HG02840 (cell line): ENCODE results near the gene NIBAN1.
"Not testable (repeated sequence)": the region's sequence is repeated elsewhere in the genome, so short reads cannot be mapped to it uniquely, and the experiment has no call there.

Experiments used
- ATAC-seq: cut with Tn5 transposase; IDR thresholded peaks from one replicate; pipeline ENCODE4 v1.9.1; 2021; ENCODE audit warnings: mild to moderate bottlenecking, moderate library complexity, moderate number of reproducible peaks; ENCODE audit not compliant: unreplicated experiment, low FRiP score

The NIBAN1 gene, protein sequence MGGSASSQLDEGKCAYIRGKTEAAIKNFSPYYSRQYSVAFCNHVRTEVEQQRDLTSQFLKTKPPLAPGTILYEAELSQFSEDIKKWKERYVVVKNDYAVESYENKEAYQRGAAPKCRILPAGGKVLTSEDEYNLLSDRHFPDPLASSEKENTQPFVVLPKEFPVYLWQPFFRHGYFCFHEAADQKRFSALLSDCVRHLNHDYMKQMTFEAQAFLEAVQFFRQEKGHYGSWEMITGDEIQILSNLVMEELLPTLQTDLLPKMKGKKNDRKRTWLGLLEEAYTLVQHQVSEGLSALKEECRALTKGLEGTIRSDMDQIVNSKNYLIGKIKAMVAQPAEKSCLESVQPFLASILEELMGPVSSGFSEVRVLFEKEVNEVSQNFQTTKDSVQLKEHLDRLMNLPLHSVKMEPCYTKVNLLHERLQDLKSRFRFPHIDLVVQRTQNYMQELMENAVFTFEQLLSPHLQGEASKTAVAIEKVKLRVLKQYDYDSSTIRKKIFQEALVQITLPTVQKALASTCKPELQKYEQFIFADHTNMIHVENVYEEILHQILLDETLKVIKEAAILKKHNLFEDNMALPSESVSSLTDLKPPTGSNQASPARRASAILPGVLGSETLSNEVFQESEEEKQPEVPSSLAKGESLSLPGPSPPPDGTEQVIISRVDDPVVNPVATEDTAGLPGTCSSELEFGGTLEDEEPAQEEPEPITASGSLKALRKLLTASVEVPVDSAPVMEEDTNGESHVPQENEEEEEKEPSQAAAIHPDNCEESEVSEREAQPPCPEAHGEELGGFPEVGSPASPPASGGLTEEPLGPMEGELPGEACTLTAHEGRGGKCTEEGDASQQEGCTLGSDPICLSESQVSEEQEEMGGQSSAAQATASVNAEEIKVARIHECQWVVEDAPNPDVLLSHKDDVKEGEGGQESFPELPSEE

DNA sequence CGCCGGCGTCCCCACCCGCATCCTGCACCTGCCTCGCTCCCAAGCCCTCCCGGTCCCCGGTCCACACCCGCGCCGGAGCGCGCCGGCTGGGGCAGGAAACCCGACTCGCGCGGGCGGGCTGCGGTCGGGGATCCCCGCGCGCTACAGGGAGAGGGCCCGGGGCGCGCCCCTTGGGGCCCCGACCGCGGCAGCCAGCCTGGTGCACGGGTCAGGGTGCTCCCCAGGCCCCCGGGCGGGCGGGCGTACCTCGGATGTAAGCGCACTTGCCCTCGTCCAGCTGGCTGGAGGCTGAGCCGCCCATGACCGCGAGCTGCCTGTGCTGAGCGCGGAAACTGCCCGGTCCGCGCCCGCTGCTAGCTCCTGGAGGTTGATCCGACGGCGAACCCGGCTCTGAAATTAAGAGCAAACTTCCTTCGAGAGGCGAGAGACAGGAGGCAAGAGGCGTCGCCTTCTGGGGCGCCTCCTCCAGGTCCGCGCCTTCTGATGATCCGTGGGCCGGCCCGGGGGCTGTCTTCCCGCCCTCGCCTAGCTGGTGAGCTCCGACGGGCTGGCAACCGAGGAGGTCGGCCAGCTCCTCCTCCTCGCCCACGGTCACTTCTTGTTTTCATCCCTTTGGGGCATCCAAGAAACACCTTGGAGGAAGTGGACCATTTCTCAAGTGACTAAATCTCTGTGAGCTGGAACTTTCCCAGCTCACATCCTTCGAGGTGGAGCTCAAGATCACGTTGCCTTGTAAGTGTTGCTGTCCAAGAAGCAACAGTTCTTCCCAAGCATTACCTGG lies at the start of gene NIBAN1:
Gene NIBAN1 (minus strand): TSS at position 453 of the 781 bp plus-strand sequence. CDS start 152 bp downstream, at position 301.
- peak; percentile 47 for ATAC-seq

DNA sequence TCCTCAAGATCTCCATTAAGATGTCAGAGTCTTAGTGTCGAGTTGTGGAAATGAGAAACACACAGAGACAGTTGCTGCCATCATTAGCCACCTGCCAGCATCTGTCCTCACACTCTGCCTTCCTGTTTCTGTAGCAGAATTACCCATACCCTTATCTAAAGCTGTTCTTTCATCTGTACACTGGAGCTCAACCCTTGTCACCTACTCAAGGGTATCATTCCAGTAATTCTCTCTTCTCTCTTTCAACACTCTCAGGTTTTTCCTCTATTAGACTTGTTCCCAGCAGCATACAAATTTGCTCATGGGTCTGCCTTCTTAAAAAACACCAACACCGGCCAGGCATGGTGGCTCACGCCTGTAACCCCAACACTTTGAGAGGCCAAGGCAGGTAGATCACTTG lies 43.7 kb upstream of the NIBAN1 start:
- no peak for ATAC-seq

DNA sequence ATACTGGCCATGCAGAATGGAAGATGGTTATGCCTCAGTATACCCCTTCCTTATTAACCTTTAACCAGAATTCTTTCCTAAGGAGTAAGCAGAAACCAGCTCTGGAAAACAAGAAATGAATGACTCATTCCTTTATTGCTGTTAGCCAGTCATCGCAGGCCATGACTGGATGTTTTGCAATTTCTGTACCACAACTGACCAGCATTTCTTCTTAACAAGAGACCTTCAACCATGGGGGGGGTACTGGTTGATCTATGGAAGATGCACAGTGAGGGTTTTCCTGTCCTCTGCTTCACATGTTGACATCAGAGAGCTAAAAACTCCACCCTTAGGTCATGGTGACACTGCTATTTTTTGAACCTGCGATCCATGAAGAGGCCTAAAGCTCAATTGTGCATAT lies 43.0 kb upstream of the NIBAN1 start:
- ATAC-seq: no peak

DNA sequence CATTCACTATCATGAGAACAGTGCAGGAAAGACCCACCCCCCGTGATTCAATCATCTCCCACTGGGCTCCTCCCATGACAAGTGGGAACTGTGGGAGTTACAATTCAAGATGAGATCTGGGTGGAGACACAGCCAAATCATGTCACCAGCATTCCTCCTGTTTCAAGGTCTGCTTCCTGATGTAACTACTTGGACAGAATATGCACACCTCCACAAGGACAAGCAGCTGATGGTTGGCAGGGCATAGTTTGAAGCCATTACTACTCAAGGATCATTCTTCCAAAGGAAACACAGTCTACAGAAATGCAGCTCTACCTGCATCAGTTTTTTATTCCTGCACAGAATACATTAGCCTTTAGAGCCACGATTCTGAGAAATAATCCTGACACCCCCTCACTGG lies 42.6 kb upstream of the NIBAN1 start:
- ATAC-seq: no peak

DNA sequence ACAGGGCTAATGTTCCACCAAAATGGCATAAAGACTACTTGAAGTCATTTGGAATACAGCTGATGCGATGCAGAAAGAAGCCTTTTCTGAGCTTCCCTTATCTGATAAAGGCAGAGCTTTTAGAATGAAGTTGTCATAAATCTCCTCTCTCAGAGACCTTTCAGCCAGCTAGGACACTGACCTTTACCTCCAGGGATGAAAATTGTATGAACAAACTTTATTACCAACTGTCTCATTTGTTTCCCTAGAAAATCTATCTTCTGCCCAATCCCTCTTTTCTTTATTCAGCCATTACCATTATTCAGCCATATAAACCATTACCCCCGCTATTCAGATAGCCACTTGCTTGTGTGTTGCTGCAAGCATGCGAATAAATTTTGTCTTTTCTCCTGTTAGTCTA lies 41.3 kb upstream of the NIBAN1 start:
- no peak for ATAC-seq

DNA sequence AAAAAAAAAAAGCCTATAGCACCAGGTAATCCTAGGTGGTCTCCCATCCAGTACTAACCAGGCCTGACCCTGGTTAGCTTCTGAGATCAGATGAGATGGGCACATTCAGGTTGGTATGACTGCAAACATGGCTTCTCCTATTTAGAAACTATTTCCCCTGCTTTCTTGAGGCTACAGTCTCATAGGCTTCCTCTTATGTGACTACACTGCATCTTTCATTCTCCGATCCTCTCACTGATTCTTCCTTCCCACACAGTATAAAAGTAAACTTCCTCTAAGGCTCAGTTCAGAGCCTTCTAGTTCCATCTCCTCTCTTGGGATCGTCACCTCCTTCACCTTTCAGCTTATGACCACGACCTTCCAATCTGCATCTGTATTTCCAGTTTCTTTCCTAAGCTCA lies 40.6 kb upstream of the NIBAN1 start:
- ATAC-seq: no peak

DNA sequence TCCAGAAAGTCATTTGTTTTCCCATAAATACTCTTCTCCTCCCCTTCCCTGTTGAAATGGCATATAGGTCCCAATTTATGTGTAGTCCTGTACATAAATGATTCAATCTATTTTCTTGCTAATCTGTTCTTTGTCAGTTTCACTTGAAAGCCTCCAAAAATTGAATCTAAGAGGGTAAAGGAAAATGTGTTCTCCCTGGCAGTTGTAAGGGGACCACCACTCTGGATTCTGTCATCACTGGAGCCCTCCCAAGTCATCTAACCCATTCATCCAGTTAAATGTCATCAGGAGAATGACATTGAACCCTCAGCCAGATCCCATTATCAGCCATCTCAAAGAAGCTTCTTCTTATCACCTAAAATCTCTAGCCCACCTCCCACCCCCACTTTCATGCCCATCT lies 36.1 kb upstream of the NIBAN1 start:
- ATAC-seq: no peak

DNA sequence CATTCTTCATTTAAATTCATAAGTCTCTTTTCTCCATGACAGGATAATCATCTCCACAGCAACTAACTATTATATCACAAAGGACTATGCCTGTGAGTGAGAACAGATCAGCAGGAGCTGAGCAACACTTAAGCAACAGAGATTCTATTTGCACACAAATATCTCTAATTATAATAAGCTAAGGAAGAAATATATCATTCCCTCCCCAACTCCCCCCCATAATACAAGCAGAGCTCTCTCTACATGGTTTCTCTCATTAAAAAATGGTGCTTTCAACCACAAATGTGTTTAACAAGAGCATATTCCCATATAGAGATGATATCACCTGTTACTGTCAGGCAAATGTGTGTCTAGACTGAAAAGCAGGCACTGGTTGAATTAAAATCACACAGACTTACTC lies 34.5 kb upstream of the NIBAN1 start:
- no peak for ATAC-seq

DNA sequence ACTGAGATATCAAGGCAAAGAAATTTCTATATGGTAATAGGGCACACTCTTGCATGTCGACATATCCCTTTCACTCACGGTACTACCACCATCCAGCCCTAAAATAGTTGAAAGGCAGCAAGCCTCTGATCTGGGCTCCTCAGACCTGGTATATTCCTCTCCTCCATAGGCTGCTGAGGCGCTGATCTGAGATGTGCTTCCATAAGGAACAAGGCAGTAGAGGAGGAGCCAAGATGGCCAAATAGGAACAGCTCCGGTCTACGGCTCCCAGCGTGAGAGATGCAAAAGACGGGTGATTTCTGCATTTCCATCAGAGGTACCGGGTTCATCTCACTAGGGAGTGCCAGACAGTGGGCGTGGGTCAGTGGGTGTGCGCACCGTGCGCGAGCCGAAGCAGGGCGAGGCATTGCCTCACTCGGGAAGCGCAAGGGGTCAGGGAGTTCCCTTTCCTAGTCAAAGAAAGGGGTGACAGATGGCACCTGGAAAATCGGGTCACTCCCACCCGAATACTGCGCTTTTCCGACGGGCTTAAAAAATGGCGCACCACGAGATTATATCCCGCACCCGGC lies 27.1 kb upstream of the NIBAN1 start:
- not testable (repeated sequence) for ATAC-seq

DNA sequence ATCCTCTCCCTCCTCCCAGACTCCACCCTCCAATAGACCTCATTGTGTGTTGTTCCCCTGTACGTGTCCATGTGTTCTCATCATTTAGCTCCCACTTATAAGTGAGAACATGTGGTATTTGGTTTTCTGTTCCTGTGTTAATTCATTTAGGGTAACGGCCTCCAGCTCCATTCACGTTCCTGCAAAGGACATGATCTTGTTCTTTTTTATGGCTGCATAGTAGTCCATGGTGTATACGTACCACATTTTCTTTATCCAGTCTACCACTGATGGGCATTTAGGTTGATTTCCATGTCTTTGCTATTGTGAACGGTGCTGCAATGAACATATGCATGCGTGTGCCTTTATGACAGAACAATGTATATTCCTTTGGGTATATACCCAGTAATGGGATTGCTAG lies 25.7 kb upstream of the NIBAN1 start:
- ATAC-seq: not testable (repeated sequence)

GRCh38 chr1:184994301-184994700 lies 20.0 kb upstream of the NIBAN1 start:
- no peak for ATAC-seq

- no peak for ATAC-seq
Observed at GRCh38 chr1:184992271-184992670, 18.0 kb upstream of the NIBAN1 start.

- ATAC-seq: no peak
Observed at GRCh38 chr1:184990204-184990603, 15.9 kb upstream of the NIBAN1 start.

- no peak for ATAC-seq
Observed at GRCh38 chr1:184988506-184988905, 14.2 kb upstream of the NIBAN1 start.

DNA sequence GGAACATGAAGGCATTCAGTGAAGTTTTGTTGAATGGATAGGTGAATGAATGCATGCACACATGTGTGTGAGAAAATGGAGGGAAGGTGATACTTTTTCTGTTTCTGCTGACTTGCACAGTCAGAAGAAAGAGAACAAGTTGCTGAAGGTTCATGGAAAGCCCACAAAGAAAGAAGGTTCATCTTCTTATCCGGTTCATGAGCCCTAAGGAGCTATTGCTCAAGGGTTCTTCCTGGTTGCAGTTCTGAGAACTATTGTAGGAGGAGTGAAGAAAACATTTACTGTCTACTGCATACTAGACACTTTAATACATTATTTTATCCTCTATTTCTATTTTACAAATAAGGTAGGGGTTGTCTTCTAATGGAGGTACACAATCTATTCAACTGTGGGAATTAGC lies 13.4 kb upstream of the NIBAN1 start:
- ATAC-seq: no peak

DNA sequence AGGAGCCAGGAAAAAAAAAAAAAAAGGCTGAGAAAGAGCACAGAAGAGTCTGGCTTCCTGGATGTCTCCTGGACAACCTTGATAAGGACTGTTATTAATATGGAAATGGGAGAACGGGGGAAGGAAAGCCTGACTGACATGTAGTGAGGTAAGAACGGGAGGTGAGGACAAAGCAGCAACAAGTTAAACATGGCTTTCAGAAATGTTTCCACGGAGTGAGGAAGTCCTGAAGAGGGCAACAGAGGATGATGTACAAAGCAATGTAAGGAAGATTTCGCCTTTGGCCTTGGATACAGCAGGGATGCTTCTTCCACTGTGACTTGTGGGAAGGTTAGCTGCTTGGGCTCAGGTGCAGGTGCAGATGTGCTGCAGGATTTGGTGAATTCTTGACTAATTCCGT lies 11.9 kb upstream of the NIBAN1 start:
- no peak for ATAC-seq

DNA sequence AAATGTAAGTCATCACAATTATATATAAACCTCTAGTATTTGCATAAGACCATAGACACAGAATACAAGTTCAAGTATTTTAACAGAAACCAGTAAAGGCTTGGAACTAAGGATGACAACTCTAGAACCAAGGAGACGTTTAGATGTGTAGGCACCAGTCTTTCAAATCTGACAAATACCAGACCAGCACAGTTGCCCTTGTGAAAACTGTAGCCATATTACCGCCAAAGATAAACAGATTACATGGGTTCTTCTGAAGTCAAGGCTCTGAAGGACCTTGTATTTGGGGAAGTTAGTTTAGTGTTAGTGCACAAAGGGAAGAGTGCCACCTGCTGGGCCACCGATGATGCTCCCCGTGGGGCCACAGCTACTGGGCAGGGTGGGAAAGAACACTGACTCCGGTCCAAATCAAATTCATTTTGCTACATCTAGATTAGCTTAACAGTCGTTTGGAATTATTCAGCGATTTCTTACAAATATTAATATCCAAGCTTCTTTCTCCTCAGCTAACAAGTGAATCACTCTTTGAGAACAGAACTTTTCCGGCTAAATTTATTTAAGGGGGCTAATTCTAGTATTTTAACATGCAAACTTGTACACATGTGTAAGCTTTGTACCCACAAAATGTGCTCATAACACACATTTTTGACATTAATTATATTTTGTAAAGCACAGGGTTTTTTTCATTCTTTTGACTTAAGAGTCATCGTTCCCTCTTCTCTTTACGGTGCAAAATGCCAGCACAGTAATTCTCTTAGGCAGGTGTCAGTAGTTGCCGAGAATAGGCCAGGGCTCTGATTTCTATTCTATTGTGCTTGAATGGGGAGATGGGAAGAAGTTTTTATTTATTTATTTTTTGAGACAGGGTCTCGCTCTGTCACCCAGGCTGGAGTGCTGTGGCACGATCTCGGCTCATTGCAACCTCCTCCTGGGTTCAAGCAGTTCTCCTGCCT lies 8.0 kb upstream of the NIBAN1 start:
- peak; percentile 84 for ATAC-seq

- ATAC-seq: no peak
Observed at GRCh38 chr1:184980726-184981125, 6.4 kb upstream of the NIBAN1 start.

DNA sequence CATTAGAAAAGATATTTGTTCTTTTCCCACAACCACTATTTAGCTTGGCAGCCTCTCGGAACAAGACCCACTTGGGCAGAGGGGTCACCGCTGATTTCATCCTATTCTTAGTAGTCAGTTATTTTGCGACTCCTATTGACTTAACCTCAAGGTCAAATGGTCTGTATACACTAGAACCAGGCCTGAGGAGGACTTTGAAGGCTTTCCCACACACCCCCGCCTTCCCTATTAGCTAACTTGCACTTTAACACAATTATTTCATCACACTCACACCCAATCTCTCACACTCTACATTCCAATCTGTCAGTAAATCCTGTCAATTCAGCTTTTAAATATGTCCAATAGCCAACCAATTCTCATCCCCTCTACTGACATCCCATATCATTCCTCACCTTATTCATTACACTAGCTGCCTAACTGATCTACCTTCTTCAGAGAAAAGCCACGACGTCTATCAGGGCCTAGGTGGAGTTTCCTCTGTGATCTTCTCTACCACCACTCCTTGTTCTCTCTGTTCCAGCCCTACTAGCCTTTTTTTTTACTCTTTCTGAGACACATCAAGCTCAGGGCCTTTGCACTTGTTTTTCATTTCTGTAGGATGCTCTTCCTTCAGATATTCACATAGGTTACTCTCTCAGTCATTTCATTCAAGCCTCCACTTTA lies 1.0 kb upstream of the NIBAN1 start:
- ATAC-seq: no peak
